ENCODE data around the gene JMJD8.

GRCh38 chr16:642189-643049 lies 41.7 kb downstream of the JMJD8 start:
- no peak for TF ChIP-seq CTCF (IDR thresholded peaks at IDR 0.05)
- TF ChIP-seq POLR2A (IDR thresholded peaks at IDR 0.05): no peak

Data from lower leg skin (tissue), 3 donors.